Measurements from ENCODE around the gene MRPS14.

The MRPS14 gene

DNA sequence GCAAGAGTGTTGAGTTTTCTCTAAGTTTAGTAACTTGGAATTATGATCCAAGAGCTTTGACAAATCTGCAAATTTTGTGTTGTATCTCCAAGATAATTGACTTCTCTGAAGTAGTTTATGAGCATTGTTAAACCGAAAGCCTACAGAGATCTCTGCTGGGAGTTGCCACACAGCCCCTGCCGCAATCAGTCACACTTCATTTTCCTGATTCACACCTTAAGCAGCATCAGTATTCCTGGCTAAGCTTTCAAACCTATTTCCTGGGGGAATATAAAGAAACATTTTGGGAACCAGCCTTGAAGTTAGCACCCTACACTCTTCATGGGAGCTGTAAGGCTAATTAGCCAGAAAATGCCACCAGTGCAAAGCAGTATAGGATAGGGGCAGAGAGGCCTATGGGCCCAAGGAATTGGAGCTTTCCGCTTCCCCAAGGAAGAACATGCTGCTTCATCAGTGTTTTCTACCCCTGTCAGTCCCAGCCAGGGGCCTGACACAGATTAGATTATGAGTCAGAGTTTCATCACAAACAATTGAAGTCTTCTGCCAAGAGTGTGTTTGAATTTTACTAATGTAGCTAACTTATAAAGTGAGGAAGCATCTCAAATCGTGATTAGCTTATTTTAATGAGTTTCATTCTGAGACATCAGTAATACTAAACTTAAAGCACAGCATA, 46.7 kb downstream of the MRPS14 start:
- TF ChIP-seq, protein P1, sequence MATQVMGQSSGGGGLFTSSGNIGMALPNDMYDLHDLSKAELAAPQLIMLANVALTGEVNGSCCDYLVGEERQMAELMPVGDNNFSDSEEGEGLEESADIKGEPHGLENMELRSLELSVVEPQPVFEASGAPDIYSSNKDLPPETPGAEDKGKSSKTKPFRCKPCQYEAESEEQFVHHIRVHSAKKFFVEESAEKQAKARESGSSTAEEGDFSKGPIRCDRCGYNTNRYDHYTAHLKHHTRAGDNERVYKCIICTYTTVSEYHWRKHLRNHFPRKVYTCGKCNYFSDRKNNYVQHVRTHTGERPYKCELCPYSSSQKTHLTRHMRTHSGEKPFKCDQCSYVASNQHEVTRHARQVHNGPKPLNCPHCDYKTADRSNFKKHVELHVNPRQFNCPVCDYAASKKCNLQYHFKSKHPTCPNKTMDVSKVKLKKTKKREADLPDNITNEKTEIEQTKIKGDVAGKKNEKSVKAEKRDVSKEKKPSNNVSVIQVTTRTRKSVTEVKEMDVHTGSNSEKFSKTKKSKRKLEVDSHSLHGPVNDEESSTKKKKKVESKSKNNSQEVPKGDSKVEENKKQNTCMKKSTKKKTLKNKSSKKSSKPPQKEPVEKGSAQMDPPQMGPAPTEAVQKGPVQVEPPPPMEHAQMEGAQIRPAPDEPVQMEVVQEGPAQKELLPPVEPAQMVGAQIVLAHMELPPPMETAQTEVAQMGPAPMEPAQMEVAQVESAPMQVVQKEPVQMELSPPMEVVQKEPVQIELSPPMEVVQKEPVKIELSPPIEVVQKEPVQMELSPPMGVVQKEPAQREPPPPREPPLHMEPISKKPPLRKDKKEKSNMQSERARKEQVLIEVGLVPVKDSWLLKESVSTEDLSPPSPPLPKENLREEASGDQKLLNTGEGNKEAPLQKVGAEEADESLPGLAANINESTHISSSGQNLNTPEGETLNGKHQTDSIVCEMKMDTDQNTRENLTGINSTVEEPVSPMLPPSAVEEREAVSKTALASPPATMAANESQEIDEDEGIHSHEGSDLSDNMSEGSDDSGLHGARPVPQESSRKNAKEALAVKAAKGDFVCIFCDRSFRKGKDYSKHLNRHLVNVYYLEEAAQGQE (IDR thresholded peaks at IDR 0.05; ENCODE audit: insufficient read depth in 1 of 2, low read depth in 2 of 2, low read length in 2 of 2), result no peak
- TF ChIP-seq SIN3A (IDR thresholded peaks at IDR 0.05; ENCODE audit: borderline replicate concordance, insufficient read depth, low read length) (no peak), POLR2AphosphoS5 (IDR thresholded peaks at IDR 0.05; ENCODE audit: low read depth, low read length) (no peak), TAF1 (IDR thresholded peaks at IDR 0.05; ENCODE audit: borderline replicate concordance, insufficient read depth, low read length) (no peak), FOXP2 (optimal IDR thresholded peaks at IDR 0.05; ENCODE audit: borderline replicate concordance, extremely low read depth, extremely low read length, insufficient read depth) (no peak)

DNA sequence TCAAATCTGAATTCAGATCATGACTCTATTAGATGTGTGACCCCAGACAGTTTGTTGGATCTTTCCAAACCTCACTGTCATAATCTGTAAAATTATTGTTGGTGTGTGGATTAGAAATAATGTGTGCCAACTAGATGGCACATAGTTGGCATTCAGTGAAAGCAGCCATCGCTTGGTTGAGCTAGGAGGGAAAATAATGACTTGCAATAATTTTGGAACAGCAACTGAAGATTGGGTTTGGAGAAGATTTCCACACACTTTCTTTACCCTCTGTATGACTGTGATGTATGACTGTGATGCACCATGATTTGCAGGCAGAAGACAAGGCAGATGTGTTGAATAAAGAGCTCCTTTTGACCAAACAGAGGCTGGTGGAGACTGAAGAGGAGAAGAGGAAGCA, 47.5 kb downstream of the MRPS14 start:
- TF ChIP-seq TAF1 (IDR thresholded peaks at IDR 0.05; ENCODE audit: borderline replicate concordance, insufficient read depth, low read length) (no peak), POLR2AphosphoS5 (IDR thresholded peaks at IDR 0.05; ENCODE audit: low read depth, low read length) (no peak), FOXP2 (optimal IDR thresholded peaks at IDR 0.05; ENCODE audit: borderline replicate concordance, extremely low read depth, extremely low read length, insufficient read depth) (no peak), SIN3A (IDR thresholded peaks at IDR 0.05; ENCODE audit: borderline replicate concordance, insufficient read depth, low read length) (no peak)
- TF ChIP-seq, protein P1 (IDR thresholded peaks at IDR 0.05; ENCODE audit: insufficient read depth in 1 of 2, low read depth in 2 of 2, low read length in 2 of 2), result no peak

DNA sequence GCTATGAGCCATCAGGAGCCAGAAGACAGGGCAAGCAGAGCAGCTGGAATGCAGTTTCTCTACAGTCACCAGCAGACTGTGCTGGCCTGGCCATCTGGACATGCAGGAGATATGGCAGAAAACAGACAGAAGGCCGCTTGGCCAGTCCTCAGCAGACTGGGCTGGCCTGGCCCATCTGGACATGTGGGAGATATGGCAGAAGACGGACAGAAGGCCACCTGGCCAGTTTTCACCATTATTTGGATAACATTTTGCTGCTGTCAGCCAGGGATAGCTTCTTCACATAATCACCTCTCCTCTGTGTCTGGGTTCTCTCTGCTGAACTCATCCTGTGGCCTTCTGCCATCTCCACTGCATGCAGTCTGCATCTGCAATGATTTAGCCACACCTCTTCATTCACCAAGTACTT, 48.5 kb downstream of the MRPS14 start:
- no peak for TF ChIP-seq SIN3A (IDR thresholded peaks at IDR 0.05; ENCODE audit: borderline replicate concordance, insufficient read depth, low read length)
- TF ChIP-seq FOXP2 (optimal IDR thresholded peaks at IDR 0.05; ENCODE audit: borderline replicate concordance, extremely low read depth, extremely low read length, insufficient read depth), result no peak
- TF ChIP-seq, protein P1 (IDR thresholded peaks at IDR 0.05; ENCODE audit: insufficient read depth in 1 of 2, low read depth in 2 of 2, low read length in 2 of 2), result no peak
- no peak for TF ChIP-seq POLR2AphosphoS5 (IDR thresholded peaks at IDR 0.05; ENCODE audit: low read depth, low read length)
- no peak for TF ChIP-seq TAF1 (IDR thresholded peaks at IDR 0.05; ENCODE audit: borderline replicate concordance, insufficient read depth, low read length)

DNA sequence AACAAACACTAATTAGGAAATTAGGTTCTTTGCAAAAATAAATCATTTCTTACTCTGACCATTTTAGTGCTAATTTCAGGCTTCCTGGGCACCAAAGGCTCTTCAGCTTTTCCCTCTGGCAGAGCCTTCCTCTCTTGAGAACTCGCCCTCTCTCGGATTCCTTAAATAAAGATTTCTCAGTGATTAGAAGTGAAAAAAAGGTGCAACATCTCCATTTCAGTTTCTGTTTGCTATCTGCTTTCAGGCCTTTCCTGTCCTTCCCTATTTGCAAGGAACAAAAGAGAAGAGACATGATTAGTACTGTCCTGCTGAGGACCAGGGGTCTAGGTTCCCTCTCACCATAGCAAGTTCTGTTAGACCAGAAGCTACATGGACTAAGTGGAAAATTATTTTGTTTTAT, 51.3 kb downstream of the MRPS14 start:
- no peak for TF ChIP-seq SIN3A (IDR thresholded peaks at IDR 0.05; ENCODE audit: borderline replicate concordance, insufficient read depth, low read length)
- TF ChIP-seq FOXP2 (optimal IDR thresholded peaks at IDR 0.05; ENCODE audit: borderline replicate concordance, extremely low read depth, extremely low read length, insufficient read depth), result no peak
- TF ChIP-seq, protein P1 (IDR thresholded peaks at IDR 0.05; ENCODE audit: insufficient read depth in 1 of 2, low read depth in 2 of 2, low read length in 2 of 2), result no peak
- no peak for TF ChIP-seq POLR2AphosphoS5 (IDR thresholded peaks at IDR 0.05; ENCODE audit: low read depth, low read length)
- TF ChIP-seq TAF1 (IDR thresholded peaks at IDR 0.05; ENCODE audit: borderline replicate concordance, insufficient read depth, low read length), result no peak

Data from PFSK-1 (cell line).